NOMO-1 (cell line): ENCODE data around the gene MMS22L.

ENCODE experiments used
- DNase-seq, 2 experiments: peaks; one replicate each; lab custom pipeline; 2025; ENCODE audit not compliant: unreplicated experiment in 2 of 2; lab: John Stamatoyannopoulos, UW

The MMS22L gene

GRCh38 chr6:97282726-97283617, at the start of gene MMS22L:
TSS of gene MMS22L (minus strand) at chr6:97283216. CDS start at chr6:97282477, 739 bp downstream.
- DNase-seq, result peak; percentile 89 to 92

GRCh38 chr6:97322811-97323210, 39.8 kb upstream of the MMS22L start:
- DNase-seq, result no peak

- no peak for DNase-seq
These were observed 39.2 kb upstream of the MMS22L start for GRCh38 chr6:97322226-97322625.

- no peak for DNase-seq
These were observed 34.0 kb upstream of the MMS22L start for GRCh38 chr6:97316978-97317377.

GRCh38 chr6:97312241-97312640, 29.2 kb upstream of the MMS22L start:
- no peak for DNase-seq

- no peak for DNase-seq
These were observed 23.7 kb upstream of the MMS22L start for GRCh38 chr6:97306544-97307320.

GRCh38 chr6:97305414-97306066, 22.5 kb upstream of the MMS22L start:
- DNase-seq, result no peak

- no peak for DNase-seq
These were observed 21.7 kb upstream of the MMS22L start for GRCh38 chr6:97304701-97305100.

- DNase-seq, result no peak
These were observed 11.4 kb upstream of the MMS22L start for GRCh38 chr6:97294451-97294850.

- no peak for DNase-seq
These were observed 10.2 kb upstream of the MMS22L start for GRCh38 chr6:97293198-97293696.

GRCh38 chr6:97292671-97293070, 9.7 kb upstream of the MMS22L start:
- DNase-seq, result no peak

GRCh38 chr6:97291896-97292295, 8.9 kb upstream of the MMS22L start:
- no peak for DNase-seq

GRCh38 chr6:97289332-97289731, 6.3 kb upstream of the MMS22L start:
- DNase-seq, result no peak

- DNase-seq, result no peak
These were observed 5.2 kb upstream of the MMS22L start for GRCh38 chr6:97288188-97288587.

GRCh38 chr6:97282238-97282725, 734 bp downstream of the MMS22L start:
- DNase-seq, result no peak

- DNase-seq, result no peak
These were observed 2.2 kb downstream of the MMS22L start for GRCh38 chr6:97280766-97281165.

GRCh38 chr6:97275804-97276203, 7.2 kb downstream of the MMS22L start:
- DNase-seq, result no peak

- no peak for DNase-seq
These were observed 13.2 kb downstream of the MMS22L start for GRCh38 chr6:97269821-97270220.

GRCh38 chr6:97262676-97263075, 20.3 kb downstream of the MMS22L start:
- DNase-seq, result peak; percentile 42 to 83

- DNase-seq, result no peak
These were observed 36.2 kb downstream of the MMS22L start for GRCh38 chr6:97246842-97247241.

GRCh38 chr6:97240222-97240621, 42.8 kb downstream of the MMS22L start:
- no peak for DNase-seq
